DMS53 (cell line): Measurements from ENCODE around the gene DNAH5.
"Not testable (repeated sequence)": the region's sequence is repeated elsewhere in the genome, so short reads cannot be mapped to it uniquely, and the experiment has no call there.

Source experiments
- DNase-seq: peaks from one replicate; lab custom pipeline; 2025; lab: John Stamatoyannopoulos, UW

The DNAH5 gene

GRCh38 chr5:13843175-13843846 lies 101.2 kb downstream of the DNAH5 start:
- DNase-seq: no peak

DNA sequence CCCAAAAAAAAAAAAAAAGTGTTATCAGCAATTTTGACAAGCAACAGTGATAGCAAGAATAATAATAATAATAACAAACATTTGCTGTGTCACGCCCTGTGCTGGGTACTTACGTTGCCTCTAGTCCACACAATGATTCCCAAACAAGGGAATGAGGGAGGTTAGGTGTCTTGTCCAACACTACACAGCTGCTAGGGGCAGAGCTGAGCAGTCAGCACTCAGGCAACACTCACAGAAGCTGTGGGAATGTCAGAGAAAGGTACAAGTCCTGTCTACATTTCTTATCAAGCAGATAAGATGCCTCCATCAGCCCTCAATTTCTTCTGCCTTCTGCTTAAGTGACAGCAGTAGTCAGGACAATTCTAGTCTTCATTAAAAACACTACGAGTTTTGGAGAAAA lies 111.0 kb downstream of the DNAH5 start:
- DNase-seq: no peak

GRCh38 chr5:13831351-13831750 lies 113.1 kb downstream of the DNAH5 start:
- peak; percentile 34 for DNase-seq

GRCh38 chr5:13830536-13830935 lies 114.0 kb downstream of the DNAH5 start:
- no peak for DNase-seq

DNA sequence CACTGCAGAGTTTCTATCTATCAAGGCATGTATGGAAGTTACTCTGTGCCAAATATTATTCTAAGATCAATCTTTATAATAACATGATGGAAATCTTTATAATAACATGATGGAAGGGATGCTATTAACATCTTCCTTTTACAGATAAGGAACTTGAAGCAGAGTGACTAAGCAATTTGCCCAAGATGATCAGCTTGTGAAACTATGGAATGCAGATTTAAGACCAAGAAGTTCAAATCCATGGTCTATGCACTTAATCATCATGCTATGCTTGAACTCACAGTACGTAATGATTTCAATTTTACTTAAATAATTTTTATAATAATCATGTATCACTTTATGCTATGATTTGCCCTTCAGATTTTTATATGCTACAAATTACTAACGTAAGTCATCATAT lies 123.1 kb downstream of the DNAH5 start:
- DNase-seq: no peak

DNA sequence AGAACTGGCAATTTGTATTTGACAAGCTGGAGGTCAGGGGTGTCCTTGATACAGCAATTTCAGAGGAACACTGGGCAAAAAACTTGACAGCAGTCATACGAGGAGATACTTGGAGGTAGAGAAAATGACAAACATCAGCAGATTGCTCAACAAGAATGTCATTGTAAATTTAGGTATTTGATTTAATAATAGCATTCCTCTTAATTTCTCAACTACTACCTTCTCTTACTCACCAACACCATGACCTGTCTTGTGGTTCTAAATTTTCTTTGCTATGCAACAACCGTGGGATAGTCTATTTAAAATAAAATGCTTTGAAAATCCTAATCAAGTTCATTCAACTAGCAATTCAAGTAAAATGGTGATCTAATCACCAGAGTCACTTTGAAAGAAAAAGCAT lies 128.4 kb downstream of the DNAH5 start:
- no peak for DNase-seq

GRCh38 chr5:13814301-13814700 lies 130.2 kb downstream of the DNAH5 start:
- DNase-seq: peak; percentile 18

GRCh38 chr5:13809921-13810320 lies 134.6 kb downstream of the DNAH5 start:
- DNase-seq: no peak

DNA sequence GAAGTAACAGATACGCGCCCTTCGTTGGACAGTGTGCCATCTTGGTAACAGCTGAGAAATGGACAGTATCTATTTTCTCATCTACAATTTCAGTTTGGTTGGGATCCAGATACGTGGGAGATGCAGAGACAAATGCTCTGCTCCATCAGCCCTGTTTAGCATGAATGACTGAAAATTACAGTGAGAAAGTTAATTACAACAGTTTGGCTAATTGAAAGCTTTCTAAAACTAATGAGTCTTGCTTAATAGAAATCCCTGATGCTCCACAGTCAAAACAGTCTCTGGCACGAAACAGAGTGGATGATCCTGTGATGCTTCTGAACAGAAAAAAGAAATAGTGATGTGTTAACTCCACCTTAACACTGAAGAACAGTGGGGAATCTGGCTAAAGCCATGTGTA lies 140.2 kb downstream of the DNAH5 start:
- no peak for DNase-seq

- not testable (repeated sequence) for DNase-seq
These were observed 145.9 kb downstream of the DNAH5 start for GRCh38 chr5:13798569-13798968.

DNA sequence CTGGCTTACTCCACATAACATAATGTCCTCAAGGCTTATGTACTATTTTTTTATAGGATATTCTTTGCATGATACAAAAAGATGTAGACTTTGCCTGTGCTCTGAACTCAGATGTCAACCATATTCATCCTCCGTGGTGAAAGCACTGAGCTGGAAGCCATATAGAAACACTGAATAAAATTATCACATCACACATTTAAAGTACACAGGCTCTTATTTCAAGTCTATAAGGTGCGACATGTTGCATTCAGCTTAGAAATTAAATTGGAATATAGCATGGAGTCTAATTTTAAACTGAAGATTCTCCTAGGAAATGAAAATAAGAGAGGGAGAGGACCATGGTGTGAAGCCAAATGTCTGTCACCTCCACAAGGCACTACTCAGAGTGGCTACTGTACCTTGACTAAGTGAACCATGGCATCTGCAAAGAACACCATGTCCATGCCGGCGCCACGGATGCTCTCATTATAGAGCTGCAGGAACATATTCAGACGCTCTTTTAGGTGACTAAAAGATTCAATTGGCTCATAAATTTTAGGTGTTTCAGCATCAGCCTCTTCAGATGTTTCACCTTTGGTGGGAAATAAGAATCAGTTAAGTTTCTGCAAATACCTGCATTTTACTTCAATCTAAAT lies 158.6 kb downstream of the DNAH5 start:
- no peak for DNase-seq

DNA sequence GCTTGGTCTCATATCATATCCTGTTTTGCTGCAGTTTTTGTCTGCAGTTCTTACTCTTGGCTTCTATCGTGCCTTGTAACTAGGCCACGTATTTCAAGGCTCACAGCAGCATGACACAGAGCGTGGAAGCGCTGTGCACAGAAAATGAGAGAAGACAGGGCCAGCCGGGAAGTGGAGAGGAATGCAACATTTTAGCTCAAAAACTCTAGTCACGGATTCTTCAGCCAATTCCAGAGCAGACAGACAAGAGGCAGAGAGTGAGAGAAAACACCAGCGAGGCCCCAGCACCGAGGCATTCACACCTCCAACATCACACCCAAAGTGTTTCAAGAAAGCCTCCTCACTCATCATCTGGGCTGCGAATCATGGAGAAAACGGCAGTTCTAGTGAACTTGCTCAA lies 160.8 kb downstream of the DNAH5 start:
- DNase-seq: no peak

DNA sequence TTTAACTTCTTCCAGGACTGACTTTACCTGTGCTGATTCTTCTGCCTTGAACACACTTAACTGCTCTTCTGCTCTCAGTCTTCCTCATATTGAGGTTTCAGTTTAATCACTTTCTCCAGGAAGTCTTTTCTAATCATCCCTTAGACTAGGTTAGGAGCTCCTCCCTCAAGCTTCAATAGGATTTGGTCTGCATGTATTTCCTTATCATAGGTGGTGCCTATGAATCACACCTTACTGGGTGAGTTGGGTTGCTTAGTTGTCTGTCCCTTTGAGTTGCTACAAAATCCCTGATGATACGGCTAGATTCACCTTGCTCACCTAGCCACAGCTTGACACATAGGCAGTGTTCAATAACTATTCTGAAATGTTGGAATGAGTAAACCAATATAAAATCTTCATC lies 164.4 kb downstream of the DNAH5 start:
- no peak for DNase-seq

- DNase-seq: no peak
These were observed 170.8 kb downstream of the DNAH5 start for GRCh38 chr5:13773649-13774048.

DNA sequence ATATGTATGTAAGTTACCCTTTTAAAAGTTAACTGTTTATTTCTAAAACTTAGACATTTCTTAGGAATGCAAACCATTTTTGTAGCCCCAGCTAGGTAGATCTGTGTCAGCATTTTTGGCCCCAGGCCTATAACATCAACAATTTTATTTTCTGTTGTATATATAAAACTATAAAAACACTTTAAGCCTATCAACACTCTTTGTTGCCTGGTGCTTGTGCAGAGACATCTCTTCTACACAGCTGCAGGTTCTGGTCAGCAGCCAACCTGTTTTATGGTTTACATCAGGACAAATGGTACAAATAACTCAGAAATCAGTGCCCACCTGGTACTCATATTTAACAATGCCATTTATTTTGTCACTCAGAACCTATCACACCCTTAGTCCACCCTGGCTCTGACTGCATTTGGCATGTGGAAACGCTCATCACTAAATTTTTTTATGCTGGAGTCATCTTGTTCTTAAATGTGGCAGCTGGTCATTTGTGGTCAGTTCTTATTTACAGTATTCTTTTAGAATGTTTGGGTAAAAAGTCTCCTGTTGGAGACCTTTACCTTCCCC lies 173.4 kb downstream of the DNAH5 start:
- no peak for DNase-seq

DNA sequence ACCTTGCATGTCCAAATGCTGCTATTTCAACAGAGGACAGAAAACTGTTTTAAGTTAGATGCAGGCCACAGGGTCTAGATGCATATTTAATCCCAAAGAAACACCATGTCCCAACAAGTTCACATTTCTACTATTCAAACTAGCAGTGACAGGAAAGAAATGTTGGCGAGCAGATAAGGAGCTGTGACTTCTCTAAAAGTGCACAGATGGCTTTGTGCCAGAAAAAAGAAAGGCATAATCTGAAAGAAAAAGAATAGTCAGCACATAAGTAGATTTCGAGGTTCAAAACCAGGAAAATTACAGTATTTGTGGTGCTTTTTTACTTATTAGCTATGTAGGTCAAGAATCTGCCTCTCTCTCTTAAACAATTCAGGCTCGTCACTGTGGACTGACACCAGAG lies 178.3 kb downstream of the DNAH5 start:
- DNase-seq: no peak

DNA sequence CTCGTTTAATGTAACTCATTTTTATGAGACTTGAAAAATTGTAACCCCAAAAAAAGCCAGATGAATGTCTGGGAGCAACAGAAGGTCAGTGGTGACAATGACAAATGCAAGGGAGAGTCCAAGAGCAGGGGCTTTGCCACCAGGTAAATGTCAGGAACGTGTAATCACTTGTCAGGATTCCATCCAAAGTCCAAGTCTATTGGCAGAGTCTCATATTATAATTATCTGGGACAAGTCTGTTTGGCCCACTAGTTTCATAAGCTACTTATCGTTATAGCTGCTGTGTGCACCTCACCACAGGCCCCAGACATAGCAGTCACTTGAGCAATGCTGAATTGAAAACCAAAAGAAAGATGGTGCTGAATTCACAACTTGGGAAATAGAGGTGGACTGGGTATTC lies 180.8 kb downstream of the DNAH5 start:
- DNase-seq: no peak

- DNase-seq: no peak
These were observed 194.7 kb downstream of the DNAH5 start for GRCh38 chr5:13749766-13750165.

DNA sequence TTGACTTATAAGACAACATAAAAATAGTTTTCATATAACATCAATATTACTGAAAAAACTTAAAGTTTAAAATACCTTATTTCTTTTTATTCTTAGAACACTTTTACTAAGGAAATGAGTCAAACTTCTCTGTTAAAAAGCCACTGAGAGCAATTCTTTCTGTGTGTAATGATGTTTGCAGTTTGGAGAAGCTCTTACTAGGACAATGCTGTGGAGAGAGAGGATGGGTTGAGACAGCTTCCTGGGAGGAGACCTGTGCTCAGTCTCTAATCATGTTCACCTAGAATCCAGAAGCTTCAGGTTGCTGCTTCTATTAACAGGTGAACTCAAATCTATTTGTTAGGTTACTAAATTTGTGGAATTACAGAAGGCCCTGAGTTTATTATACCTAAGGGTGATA lies 198.5 kb downstream of the DNAH5 start:
- peak; percentile 17 for DNase-seq

- DNase-seq: peak; percentile 59
These were observed 199.0 kb downstream of the DNAH5 start for GRCh38 chr5:13745508-13745907.

- no peak for DNase-seq
These were observed 204.0 kb downstream of the DNAH5 start for GRCh38 chr5:13740471-13740870.

- DNase-seq: no peak
These were observed 205.0 kb downstream of the DNAH5 start for GRCh38 chr5:13739479-13739878.

- DNase-seq: no peak
These were observed 208.8 kb downstream of the DNAH5 start for GRCh38 chr5:13735691-13736090.

GRCh38 chr5:13731121-13731628 lies 213.3 kb downstream of the DNAH5 start:
- no peak for DNase-seq
